ENCODE data around the gene CHSY1. TPM values are rescaled to one million over a fixed set of nuclear protein-coding genes. Genes with fewer than 3 reads are reported as not detected.
A peak's percentile ranks its signal among the peaks of the same experiment; 100 is the strongest.

Gene CHSY1
- total RNA-seq, 1 donor from 2014 or later, result 39.7 TPM

GRCh38 chr15:101254157-101255050, 2.6 kb upstream of the CHSY1 start:
- Mint-ChIP-seq H3K27me3 (ENCODE audit: unreplicated experiment) (peaks cover 7% of the 10 kb centered on the region), H3K36me3 (ENCODE audit: unreplicated experiment) (no peaks in the 10 kb centered on the region), H3K4me1 (ENCODE audit: unreplicated experiment) (peaks cover 31% of the 10 kb centered on the region), H3K9me3 (ENCODE audit: unreplicated experiment) (no peaks in the 10 kb centered on the region), H3K4me3 (ENCODE audit: unreplicated experiment) (no peak overlapping the region), H3K27ac (ENCODE audit: unreplicated experiment) (no peak overlapping the region)
- DNase-seq (ENCODE audit: extremely low spot score, unreplicated experiment), result no peak
- TF ChIP-seq CTCF (IDR thresholded peaks at IDR 0.05), result no peak

GRCh38 chr15:101252836-101253235, 988 bp upstream of the CHSY1 start:
- H3K36me3 Mint-ChIP-seq (ENCODE audit: unreplicated experiment), result peaks cover 4% of the 10 kb centered on the region
- no peaks in the 10 kb centered on the region for H3K27me3 Mint-ChIP-seq (ENCODE audit: unreplicated experiment)
- no peak for TF ChIP-seq CTCF (IDR thresholded peaks at IDR 0.05)
- H3K4me3 Mint-ChIP-seq (ENCODE audit: unreplicated experiment), result peak overlapping the region; percentile 88
- peak overlapping the region; percentile 85 for H3K27ac Mint-ChIP-seq (ENCODE audit: unreplicated experiment)
- DNase-seq (ENCODE audit: extremely low spot score, unreplicated experiment), result no peak
- H3K9me3 Mint-ChIP-seq (ENCODE audit: unreplicated experiment), result no peaks in the 10 kb centered on the region
- peaks cover 36% of the 10 kb centered on the region for H3K4me1 Mint-ChIP-seq (ENCODE audit: unreplicated experiment)

- H3K27me3 Mint-ChIP-seq (ENCODE audit: unreplicated experiment), result no peaks in the 10 kb centered on the region
- DNase-seq (ENCODE audit: extremely low spot score, unreplicated experiment), result peak; percentile 86
- peak overlapping the region; percentile 91 for H3K27ac Mint-ChIP-seq (ENCODE audit: unreplicated experiment)
- peaks cover 43% of the 10 kb centered on the region for H3K4me1 Mint-ChIP-seq (ENCODE audit: unreplicated experiment)
- H3K9me3 Mint-ChIP-seq (ENCODE audit: unreplicated experiment), result no peaks in the 10 kb centered on the region
- no peak for TF ChIP-seq CTCF (IDR thresholded peaks at IDR 0.05)
- H3K36me3 Mint-ChIP-seq (ENCODE audit: unreplicated experiment), result peaks cover 8% of the 10 kb centered on the region
- H3K4me3 Mint-ChIP-seq (ENCODE audit: unreplicated experiment), result peak overlapping the region; percentile 88
These were observed 697 bp downstream of the CHSY1 start for GRCh38 chr15:101250873-101251829.

- Mint-ChIP-seq H3K4me1 (ENCODE audit: unreplicated experiment) (peaks cover 45% of the 10 kb centered on the region), H3K4me3 (ENCODE audit: unreplicated experiment) (peak overlapping the region; percentile 88), H3K27me3 (ENCODE audit: unreplicated experiment) (no peaks in the 10 kb centered on the region), H3K36me3 (ENCODE audit: unreplicated experiment) (peaks cover 8% of the 10 kb centered on the region), H3K9me3 (ENCODE audit: unreplicated experiment) (no peaks in the 10 kb centered on the region), H3K27ac (ENCODE audit: unreplicated experiment) (peak overlapping the region; percentile 91)
- TF ChIP-seq CTCF (IDR thresholded peaks at IDR 0.05), result no peak
- DNase-seq (ENCODE audit: extremely low spot score, unreplicated experiment), result no peak
These were observed 1.5 kb downstream of the CHSY1 start for GRCh38 chr15:101250341-101250831.
